Measurements from ENCODE around the gene SUGCT. TPM values are rescaled to one million over a fixed set of nuclear protein-coding genes. Genes with fewer than 3 reads are reported as not detected.

The SUGCT gene
- total RNA-seq, 1 experiment from 2014 or later = 1.5 TPM

- TF ChIP-seq CTCF (conservative IDR thresholded peaks at IDR 0.05; ENCODE audit: low read depth, low read length) (no peak), EZH2 (IDR thresholded peaks at IDR 0.05; ENCODE audit: borderline replicate concordance, low read depth, low read length, poor library complexity, severe bottlenecking) (no peak)
- Histone ChIP-seq H3K9me3 (ENCODE audit: low read depth, low read length, poor library complexity, severe bottlenecking) (no peaks in the 10 kb centered on the region), H3K4me1 (ENCODE audit: insufficient read depth, low read length, poor library complexity, severe bottlenecking) (no peaks in the 10 kb centered on the region), H3K36me3 (ENCODE audit: insufficient read depth, low read length, poor library complexity, severe bottlenecking) (no peaks in the 10 kb centered on the region), H3K27ac (ENCODE audit: low read depth, low read length, poor library complexity, severe bottlenecking) (no peak overlapping the region), H3K27me3 (replicated peaks; ENCODE audit: insufficient read depth, low read depth, low read length, poor library complexity) (no peaks in the 10 kb centered on the region), H3K4me3 (ENCODE audit: low read depth, low read length, poor library complexity, severe bottlenecking) (no peak overlapping the region)
- DNase-seq (ENCODE audit: low spot score) = no peak
- ChIA-PET CTCF (no interaction called here), POLR2A (ENCODE audit: low non-redundant PET) (no interaction called here)
- intact Hi-C loops (cut with micrococcal nuclease; ENCODE audit: unreplicated experiment) = no loop called here
- no TSS peak for BruUV-seq (replicated peaks)
Observed at GRCh38 chr7:40612298-40612697, 477.5 kb downstream of the SUGCT start.

GRCh38 chr7:40619647-40620046 lies 484.8 kb downstream of the SUGCT start:
- BruUV-seq (replicated peaks) = no TSS peak
- POLR2A ChIA-PET (ENCODE audit: low non-redundant PET) = no interaction called here
- Histone ChIP-seq H3K9me3 (ENCODE audit: low read depth, low read length, poor library complexity, severe bottlenecking) (no peaks in the 10 kb centered on the region), H3K36me3 (ENCODE audit: insufficient read depth, low read length, poor library complexity, severe bottlenecking) (no peaks in the 10 kb centered on the region), H3K4me3 (ENCODE audit: low read depth, low read length, poor library complexity, severe bottlenecking) (no peak overlapping the region), H3K27me3 (replicated peaks; ENCODE audit: insufficient read depth, low read depth, low read length, poor library complexity) (no peaks in the 10 kb centered on the region), H3K4me1 (ENCODE audit: insufficient read depth, low read length, poor library complexity, severe bottlenecking) (no peaks in the 10 kb centered on the region), H3K27ac (ENCODE audit: low read depth, low read length, poor library complexity, severe bottlenecking) (no peak overlapping the region)
- no peak for DNase-seq (ENCODE audit: low spot score)
- no peak for TF ChIP-seq CTCF (conservative IDR thresholded peaks at IDR 0.05; ENCODE audit: low read depth, low read length)
- no peak for TF ChIP-seq EZH2 (IDR thresholded peaks at IDR 0.05; ENCODE audit: borderline replicate concordance, low read depth, low read length, poor library complexity, severe bottlenecking)
- CTCF ChIA-PET = no interaction called here
- intact Hi-C loops (cut with micrococcal nuclease; ENCODE audit: unreplicated experiment) = no loop called here

- DNase-seq (ENCODE audit: low spot score) = no peak
- intact Hi-C loops (cut with micrococcal nuclease; ENCODE audit: unreplicated experiment) = no loop called here
- Histone ChIP-seq H3K27me3 (replicated peaks; ENCODE audit: insufficient read depth, low read depth, low read length, poor library complexity) (no peaks in the 10 kb centered on the region), H3K4me3 (ENCODE audit: low read depth, low read length, poor library complexity, severe bottlenecking) (no peak overlapping the region), H3K4me1 (ENCODE audit: insufficient read depth, low read length, poor library complexity, severe bottlenecking) (no peaks in the 10 kb centered on the region), H3K36me3 (ENCODE audit: insufficient read depth, low read length, poor library complexity, severe bottlenecking) (no peaks in the 10 kb centered on the region), H3K27ac (ENCODE audit: low read depth, low read length, poor library complexity, severe bottlenecking) (no peak overlapping the region), H3K9me3 (ENCODE audit: low read depth, low read length, poor library complexity, severe bottlenecking) (no peaks in the 10 kb centered on the region)
- ChIA-PET POLR2A (ENCODE audit: low non-redundant PET) (no interaction called here), CTCF (no interaction called here)
- BruUV-seq (replicated peaks) = no TSS peak
- TF ChIP-seq CTCF (conservative IDR thresholded peaks at IDR 0.05; ENCODE audit: low read depth, low read length) (no peak), EZH2 (IDR thresholded peaks at IDR 0.05; ENCODE audit: borderline replicate concordance, low read depth, low read length, poor library complexity, severe bottlenecking) (no peak)
Observed at GRCh38 chr7:40621592-40621998, 486.8 kb downstream of the SUGCT start.

Data from A673 (cell line).